Neutrophil (primary cell): ENCODE measurements around the gene GPR78.
"Not testable (repeated sequence)": the region's sequence is repeated elsewhere in the genome, so short reads cannot be mapped to it uniquely, and the experiment has no call there.

ENCODE experiments used
- H3K27ac ChIP-seq: fragments of 200-600 bp; sonication (generic); 2 replicates; pipeline ENCODE4 v1.5.1; 2016; ENCODE audit warnings: mild to moderate bottlenecking, moderate library complexity
- H3K27me3 ChIP-seq: fragments of 200-600 bp; sonication (generic); 2 replicates; pipeline ENCODE4 v1.6.0; 2016; ENCODE audit warnings: mild to moderate bottlenecking
- H3K36me3 ChIP-seq: fragments of 200-600 bp; sonication (generic); 2 replicates; pipeline ENCODE4 v1.5.1; 2017
- H3K4me1 ChIP-seq, 2 experiments: fragments of 200-600 bp in 1 of 2; sonication (generic) in 1 of 2; 1 replicate in 1 of 2; 2 replicates in 1 of 2; pipeline versions ENCODE4 v1.5.1 to v1.6.1; 2013 to 2016; ENCODE audit warnings: low read depth in 1 of 2, low read length in 1 of 2, mild to moderate bottlenecking in 1 of 2, moderate library complexity in 1 of 2; ENCODE audit not compliant: control insufficient read depth in 1 of 2, insufficient read depth in 1 of 2
- H3K4me3 ChIP-seq, 2 experiments: fragments of 200-600 bp in 1 of 2; sonication (generic) in 1 of 2; 1 replicate in 1 of 2; 2 replicates in 1 of 2; pipeline ENCODE4 v1.5.1; 2013 to 2016; ENCODE audit warnings: low read depth in 1 of 2, low read length in 1 of 2, mild to moderate bottlenecking in 1 of 2, moderate library complexity in 1 of 2
- H3K9me3 ChIP-seq: fragments of 200-600 bp; sonication (generic); 2 replicates; pipeline ENCODE4 v1.5.1; 2016

GPR78 gene

DNA sequence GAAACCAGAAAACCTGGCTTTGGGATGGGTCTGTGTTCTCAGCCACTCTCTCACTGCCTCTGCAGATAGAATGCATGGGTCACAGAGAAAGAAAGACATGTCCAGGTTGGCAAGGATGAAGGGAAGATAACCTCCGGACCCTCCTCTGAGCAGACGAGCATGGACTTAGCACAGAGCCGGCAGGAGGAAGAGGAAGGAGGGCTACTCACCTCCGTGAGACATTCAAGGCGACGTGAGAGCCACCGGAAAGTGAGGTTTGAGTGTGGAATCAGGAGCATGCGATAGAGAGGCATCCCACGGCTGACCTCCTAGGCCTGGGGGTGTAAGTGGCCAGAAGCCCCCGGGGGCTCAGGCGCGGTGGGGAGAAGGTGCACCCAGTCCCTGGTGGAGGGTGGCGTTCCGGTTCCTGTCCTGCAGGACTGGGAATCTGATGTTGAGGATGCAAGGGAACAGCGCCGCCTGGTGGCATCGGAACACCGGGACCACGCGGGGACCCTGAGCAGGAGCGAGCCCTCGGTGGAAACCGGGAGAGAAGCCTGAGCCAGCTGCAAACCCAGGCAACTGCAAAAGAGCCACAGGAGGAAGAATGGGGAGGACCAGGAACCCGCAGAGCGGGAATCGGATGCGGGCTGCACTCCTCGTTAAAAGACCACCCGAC, 55.8 kb downstream of the GPR78 start:
- not testable (repeated sequence) for H3K27ac ChIP-seq, H3K36me3 ChIP-seq, H3K4me3 ChIP-seq, H3K4me1 ChIP-seq, H3K27me3 ChIP-seq, H3K9me3 ChIP-seq
